Endothelial cell of umbilical vein (primary cell): ENCODE data around the gene SMC4. TPM values are rescaled to one million over a fixed set of nuclear protein-coding genes. Genes with fewer than 3 reads are reported as not detected.

Experiments
- BruUV-seq: library from RNA; stranded (reverse); fragments of 400-500 nt; replicated peaks from 2 replicates; lab custom pipeline; 2021; lab: Mats Ljungman, UMichigan
- CTCF ChIA-PET: fragments of 300-600, 350-600 bp; sonication (Branson Sonifier 250); formaldehyde crosslinking; loops from one replicate; lab custom pipeline; 2021; ENCODE audit warnings: antibody characterized with exemption, inconsistent platforms; lab: Charles Lee
- POLR2A ChIA-PET: fragments of 300-600, 350-600 bp; sonication (Branson Sonifier 250); formaldehyde crosslinking; loops from one replicate; lab custom pipeline; 2021; ENCODE audit warnings: antibody characterized with exemption, inconsistent platforms; lab: Charles Lee
- DNase-seq: peaks from one replicate; pipeline ENCODE4 v3.0.0-alpha.2; 2011; ENCODE audit warnings: low read depth, low spot score
- FAIRE-seq: peaks from 2 replicates; lab custom pipeline; 2011; peaks lifted over from hg19 to GRCh38; lab: Jason Lieb, UNC
- H2AFZ ChIP-seq: 2 replicates; pipeline ENCODE4 v1.6.0; 2012; ENCODE audit warnings: low read depth, low read length, control low read depth, inconsistent platforms
- H3K27ac ChIP-seq: 2 replicates; pipeline ENCODE4 v1.5.1; 2011; ENCODE audit warnings: low read depth, mild to moderate bottlenecking, control low read depth, low read length, moderate library complexity; ENCODE audit not compliant: insufficient read depth
- H3K27me3 ChIP-seq, 2 experiments: 2 replicates each; pipeline versions ENCODE4 v1.6.0 to v1.6.1; 2011; ENCODE audit warnings: low read length in 2 of 2, mixed read lengths in 1 of 2; ENCODE audit not compliant: control insufficient read depth in 2 of 2, insufficient read depth in 2 of 2
- H3K36me3 ChIP-seq, 2 experiments: 2 replicates in 1 of 2; 3 replicates in 1 of 2; pipeline ENCODE4 v1.5.1; 2011; ENCODE audit warnings: low read length in 2 of 2, mild to moderate bottlenecking in 1 of 2, moderate library complexity in 1 of 2; ENCODE audit not compliant: control insufficient read depth in 2 of 2, insufficient read depth in 2 of 2; ENCODE audit errors: extremely low read depth in 1 of 2
- H3K4me1 ChIP-seq: 3 replicates; pipeline ENCODE4 v1.5.1; 2011; ENCODE audit warnings: mild to moderate bottlenecking, low read length; ENCODE audit not compliant: control insufficient read depth, insufficient read depth; ENCODE audit errors: extremely low read depth
- H3K4me2 ChIP-seq: 2 replicates; pipeline ENCODE4 v1.6.1; 2011; ENCODE audit warnings: low read length, control low read depth, mixed read lengths; ENCODE audit not compliant: insufficient read depth
- H3K4me3 ChIP-seq, 3 experiments: fragments of 200-600 bp in 1 of 3; sonication (generic), shearing (Covaris generic) in 1 of 3; replicated peaks in 1 of 3; 2 replicates each; pipeline ENCODE4 v1.5.1; 2011 to 2016; ENCODE audit warnings: control low read depth in 3 of 3, low read length in 3 of 3, mild to moderate bottlenecking in 2 of 3, inconsistent platforms in 1 of 3, low read depth in 1 of 3, moderate library complexity in 1 of 3; ENCODE audit not compliant: insufficient read depth in 1 of 3
- H3K79me2 ChIP-seq: 2 replicates; pipeline ENCODE4 v1.6.0; 2012; ENCODE audit warnings: low read length, inconsistent platforms; ENCODE audit not compliant: control insufficient read depth, insufficient read depth
- H3K9ac ChIP-seq: replicated peaks from 2 replicates; pipeline ENCODE3; 2011; ENCODE audit warnings: low read length, control low read depth; ENCODE audit not compliant: insufficient read depth; ENCODE audit errors: extremely low read depth
- H3K9me1 ChIP-seq: replicated peaks from 3 replicates; pipeline ENCODE4 v1.6.0; 2011; ENCODE audit warnings: mild to moderate bottlenecking, low read length; ENCODE audit not compliant: control insufficient read depth, insufficient read depth; ENCODE audit errors: extremely low read depth
- H3K9me3 ChIP-seq: replicated peaks from 2 replicates; pipeline ENCODE4 v1.5.1; 2012; ENCODE audit warnings: low read length, inconsistent platforms; ENCODE audit not compliant: control insufficient read depth, insufficient read depth
- H4K20me1 ChIP-seq: replicated peaks from 2 replicates; pipeline ENCODE3; 2011; ENCODE audit warnings: mild to moderate bottlenecking, low read length; ENCODE audit not compliant: control insufficient read depth, insufficient read depth; ENCODE audit errors: extremely low read depth
- CTCF ChIP-seq, 2 donors: IDR thresholded peaks; 1 replicate in 1 of 2; 2 replicates in 1 of 2; pipeline ENCODE4 v1.5.1; 2011; ENCODE audit warnings: low read length in 2 of 2, mild to moderate bottlenecking in 2 of 2, moderate library complexity in 2 of 2, control low read depth in 1 of 2, inconsistent platforms in 1 of 2, low read depth in 1 of 2; ENCODE audit not compliant: insufficient read depth in 1 of 2; ENCODE audit errors: extremely low read depth in 1 of 2
- EZH2 ChIP-seq: IDR thresholded peaks from 2 replicates; pipeline ENCODE4 v1.6.1; 2012; ENCODE audit warnings: borderline replicate concordance, low read depth, mild to moderate bottlenecking, moderate library complexity, low read length, inconsistent platforms; ENCODE audit not compliant: severe bottlenecking
- FOS ChIP-seq: IDR thresholded peaks from 2 replicates; pipeline ENCODE4 v1.6.1; 2011; ENCODE audit warnings: mild to moderate bottlenecking, low read length, moderate library complexity, borderline replicate concordance; ENCODE audit not compliant: insufficient read depth
- GATA2 ChIP-seq: IDR thresholded peaks from 2 replicates; pipeline ENCODE4 v1.7.0; 2011; ENCODE audit warnings: low read depth, mild to moderate bottlenecking, moderate library complexity, mixed read lengths, low read length; ENCODE audit not compliant: insufficient read length, insufficient read depth
- JUN ChIP-seq: IDR thresholded peaks from 2 replicates; pipeline ENCODE4 v1.6.1; 2011; ENCODE audit warnings: borderline replicate concordance, low read depth; ENCODE audit not compliant: insufficient read length, insufficient read depth
- MAX ChIP-seq: IDR thresholded peaks from 2 replicates; pipeline ENCODE4 v1.6.1; 2011; ENCODE audit not compliant: insufficient read depth, insufficient read length
- MYC ChIP-seq: IDR thresholded peaks from one replicate; pipeline ENCODE4 v1.6.1; 2011; ENCODE audit warnings: mild to moderate bottlenecking, low read depth, low read length
- POLR2A ChIP-seq: IDR thresholded peaks from 2 replicates; pipeline ENCODE4 v1.6.1; 2012; ENCODE audit warnings: low read depth, mild to moderate bottlenecking, control low read depth, low read length
- POLR2AphosphoS5 ChIP-seq: IDR thresholded peaks from 2 replicates; pipeline ENCODE4 v1.6.1; 2012; ENCODE audit warnings: low read depth, mild to moderate bottlenecking, control low read depth, low read length, moderate library complexity; ENCODE audit not compliant: insufficient read depth
- dilution Hi-C: fragments of 300-500 bp; cut with MboI; formaldehyde crosslinking; loops from one replicate; pipeline ENCODE4 v1.15.0; 2019; ENCODE audit warnings: low sequenced_read_pairs; ENCODE audit not compliant: extremely low pct_ligation_motif_present
- intact Hi-C: fragments of 100-400 bp; cut with micrococcal nuclease; formaldehyde crosslinking; loops from one replicate; pipeline ENCODE4 v1.10.0; 2022
- polyA plus RNA-seq, 4 experiments: library from polyadenylated mRNA; depleted of rRNA in 3 of 4; stranded (reverse) in 3 of 4; unstranded in 1 of 4; fragments of >200 nt; gene quantifications; 2 replicates each; pipeline versions ENCODE4 v1.2.1 to v1.2.3, GENCODE V29; 2011 to 2012; ENCODE audit warnings: missing spikeins in 1 of 4
- total RNA-seq: library from RNA; stranded (reverse); gene quantifications from 2 replicates; pipeline ENCODE4 v1.2.3, GENCODE V29; 2021

Gene SMC4
- total and polyA plus RNA-seq, 2 donors (not counting 3 experiments of a cell fraction or from before 2014, with no cell fraction given), result 32.1 to 153 TPM

GRCh38 chr3:160478338-160478737 lies 78.9 kb downstream of the SMC4 start:
- Histone ChIP-seq H3K4me2 (no peak overlapping the region), H3K4me1 (no peaks in the 10 kb centered on the region), H3K9me3 (no peaks in the 10 kb centered on the region), H2AFZ (no peak overlapping the region), H3K27me3 (peaks cover 10 to 16% of the 10 kb centered on the region in 2 experiments), H3K9me1 (no peaks in the 10 kb centered on the region), H3K4me3 (no peak overlapping the region), H3K27ac (no peak overlapping the region), H3K36me3 (no peaks in the 10 kb centered on the region), H3K9ac (no peak overlapping the region), H4K20me1 (no peaks in the 10 kb centered on the region), H3K79me2 (no peaks in the 10 kb centered on the region)
- no TSS peak for BruUV-seq
- TF ChIP-seq CTCF (IDR thresholded peaks at IDR 0.05; ENCODE audit: extremely low read depth in 1 of 2, insufficient read depth in 1 of 2, low read depth in 1 of 2, low read length in 2 of 2) (no peak), GATA2 (no peak), POLR2AphosphoS5 (no peak)
- intact Hi-C loops, result no loop called here
- POLR2A ChIA-PET, result no interaction called here
- no peak for DNase-seq
- CTCF ChIA-PET, result interaction anchor here (1.5 to 3.6 kb wide), 2 partner anchors 10 to 13 kb away, joined by 3 to 11 read pairs; no protein-coding TSS in a partner anchor
- dilution Hi-C loops, result no loop called here
- no peak for FAIRE-seq

- Histone ChIP-seq H3K36me3 (no peaks in the 10 kb centered on the region), H3K27ac (no peak overlapping the region), H4K20me1 (no peaks in the 10 kb centered on the region), H3K4me2 (no peak overlapping the region), H3K9me1 (no peaks in the 10 kb centered on the region), H3K4me3 (no peak overlapping the region), H3K9me3 (no peaks in the 10 kb centered on the region), H3K9ac (no peak overlapping the region), H3K79me2 (no peaks in the 10 kb centered on the region), H2AFZ (no peak overlapping the region), H3K4me1 (no peaks in the 10 kb centered on the region), H3K27me3 (peaks cover 2 to 8% of the 10 kb centered on the region in 2 experiments)
- dilution Hi-C loops, result no loop called here
- intact Hi-C loops, result no loop called here
- ChIA-PET POLR2A (no interaction called here), CTCF (interaction anchor here (1.5 to 3.6 kb wide), 2 partner anchors 9 to 12 kb away, joined by 3 to 11 read pairs; no protein-coding TSS in a partner anchor)
- DNase-seq (no peak), FAIRE-seq (no peak)
- no peak for TF ChIP-seq MAX
- TF ChIP-seq POLR2A, result no peak
- no peak for TF ChIP-seq EZH2
- no peak for TF ChIP-seq MYC
- TF ChIP-seq JUN, result no peak
- no peak for TF ChIP-seq POLR2AphosphoS5
- TF ChIP-seq FOS, result no peak
- BruUV-seq, result no TSS peak
Observed at GRCh38 chr3:160479376-160479775, 79.9 kb downstream of the SMC4 start.
